DMS79 treated with DMSO at 0.1 percent for 48 hours (cell line): ENCODE measurements around the gene HDAC8.

Source experiments
- DNase-seq: peaks from one replicate; lab custom pipeline; 2025; lab: John Stamatoyannopoulos, UW

HDAC8 gene

GRCh38 chrX:72294497-72294896 lies 278.1 kb downstream of the HDAC8 start:
- no peak for DNase-seq

GRCh38 chrX:72282302-72282701 lies 290.3 kb downstream of the HDAC8 start:
- DNase-seq = no peak

DNA sequence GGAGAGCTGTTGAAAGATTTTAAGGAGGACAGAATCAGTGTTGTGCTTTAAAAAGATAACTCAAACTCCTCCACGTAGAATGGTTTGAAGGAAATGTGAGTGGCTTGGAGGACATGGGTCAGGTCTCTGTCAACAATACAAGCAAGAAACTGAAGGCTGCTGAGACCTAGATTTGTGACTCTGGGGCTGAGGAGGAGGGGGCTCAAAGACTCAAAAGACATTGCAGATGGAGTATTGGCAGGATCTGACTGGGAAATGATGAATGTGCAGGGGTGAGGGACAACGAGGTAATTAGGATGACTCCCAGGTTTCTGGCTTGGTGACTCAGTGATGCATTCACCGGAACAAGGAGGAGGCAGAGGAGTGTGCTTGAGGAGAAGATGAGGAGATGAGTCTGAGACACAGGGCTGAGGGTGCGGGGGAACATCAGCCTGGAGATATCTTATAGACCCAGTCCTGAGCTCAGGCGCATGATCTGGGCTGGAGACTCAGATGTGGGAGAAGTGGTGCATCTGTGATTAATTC lies 292.3 kb downstream of the HDAC8 start:
- DNase-seq = peak; percentile 1
